BE2C (cell line): ENCODE data around the gene BRMS1L. TPM values are rescaled to one million over a fixed set of nuclear protein-coding genes. Genes with fewer than 3 reads are reported as not detected.
A peak's percentile ranks its signal among the peaks of the same experiment; 100 is the strongest.
"Not testable (repeated sequence)": the region's sequence is repeated elsewhere in the genome, so short reads cannot be mapped to it uniquely, and the experiment has no call there.

Source experiments
- DNase-seq: peaks from one replicate; pipeline ENCODE4 v3.0.0-alpha.2; 2020
- H3K27me3 ChIP-seq: fragments of 250-450 bp; sonication (Bioruptor Pico); 2 replicates; pipeline ENCODE4 v1.5.1; 2020; ENCODE audit warnings: mild to moderate bottlenecking
- H3K36me3 ChIP-seq: fragments of 250-450 bp; sonication (Bioruptor Pico); 2 replicates; pipeline ENCODE4 v1.5.1; 2020; ENCODE audit warnings: mild to moderate bottlenecking
- H3K4me1 ChIP-seq: fragments of 250-450 bp; sonication (Bioruptor Pico); 2 replicates; pipeline ENCODE4 v1.5.1; 2020
- H3K4me3 ChIP-seq: 2 replicates; pipeline ENCODE4 v1.5.1; 2011; ENCODE audit warnings: low read depth, low read length
- H3K9me3 ChIP-seq: fragments of 250-450 bp; sonication (Bioruptor Pico); 2 replicates; pipeline ENCODE4 v1.5.1; 2020
- polyA plus RNA-seq: library from polyadenylated mRNA; unstranded; fragments of >200 nt; gene quantifications from one replicate; pipeline ENCODE4 v1.2.1, GENCODE V29; 2012; ENCODE audit warnings: low read depth, missing spikeins; ENCODE audit not compliant: insufficient read length, insufficient read depth
- TF ChIP-seq, protein P1 (sequence below): IDR thresholded peaks from 2 replicates; pipeline ENCODE4 v1.5.1; 2012; ENCODE audit warnings: mild to moderate bottlenecking, low read depth, low read length

BRMS1L gene, protein sequence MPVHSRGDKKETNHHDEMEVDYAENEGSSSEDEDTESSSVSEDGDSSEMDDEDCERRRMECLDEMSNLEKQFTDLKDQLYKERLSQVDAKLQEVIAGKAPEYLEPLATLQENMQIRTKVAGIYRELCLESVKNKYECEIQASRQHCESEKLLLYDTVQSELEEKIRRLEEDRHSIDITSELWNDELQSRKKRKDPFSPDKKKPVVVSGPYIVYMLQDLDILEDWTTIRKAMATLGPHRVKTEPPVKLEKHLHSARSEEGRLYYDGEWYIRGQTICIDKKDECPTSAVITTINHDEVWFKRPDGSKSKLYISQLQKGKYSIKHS
- polyA plus RNA-seq = 10.7 TPM

DNA sequence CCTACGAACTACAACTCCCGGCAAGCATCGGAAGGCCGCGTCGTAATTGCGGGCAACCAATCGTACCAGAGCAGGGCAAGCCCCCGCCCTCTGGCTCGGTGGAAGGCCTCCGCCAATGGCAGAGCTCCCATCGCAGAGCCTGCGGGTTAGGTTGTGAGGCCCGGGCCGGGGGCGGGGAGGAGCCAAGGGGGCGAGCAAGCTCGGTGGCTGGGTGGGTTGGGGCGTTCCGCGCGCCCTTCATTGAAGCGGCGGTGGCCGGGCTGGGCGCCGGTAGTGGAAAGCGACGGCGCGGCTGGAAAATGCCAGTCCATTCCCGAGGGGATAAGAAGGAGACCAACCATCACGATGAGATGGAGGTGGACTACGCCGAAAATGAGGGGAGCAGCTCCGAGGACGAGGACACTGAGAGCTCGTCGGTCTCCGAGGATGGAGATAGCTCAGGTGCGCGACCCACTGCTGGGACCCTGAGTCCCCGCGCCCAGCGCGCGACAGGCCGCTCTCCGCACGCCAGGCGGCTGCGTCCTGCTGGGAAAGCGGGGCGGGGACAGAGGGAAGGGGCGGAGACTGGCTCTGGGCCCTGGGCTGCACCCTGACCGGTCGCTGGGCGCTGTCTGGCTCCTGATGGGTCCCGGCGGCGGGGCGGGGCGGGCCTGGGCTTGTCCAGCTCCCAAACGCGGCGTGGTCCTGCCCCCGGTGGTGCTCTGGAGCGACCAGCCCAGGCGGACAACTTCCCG, at the start of gene BRMS1L:
Gene BRMS1L, plus strand, starts transcription at position 121 of the 734 bp plus-strand sequence. Its CDS starts 179 bp downstream, at position 300.
- H3K36me3 ChIP-seq = no peaks in the 10 kb centered on the region
- DNase-seq = peak; percentile 100
- no peaks in the 10 kb centered on the region for H3K4me1 ChIP-seq
- no peaks in the 10 kb centered on the region for H3K27me3 ChIP-seq
- H3K4me3 ChIP-seq = peak within 1 kb of the TSS; percentile 99
- no peaks in the 10 kb centered on the region for H3K9me3 ChIP-seq
- TF ChIP-seq, protein P1, sequence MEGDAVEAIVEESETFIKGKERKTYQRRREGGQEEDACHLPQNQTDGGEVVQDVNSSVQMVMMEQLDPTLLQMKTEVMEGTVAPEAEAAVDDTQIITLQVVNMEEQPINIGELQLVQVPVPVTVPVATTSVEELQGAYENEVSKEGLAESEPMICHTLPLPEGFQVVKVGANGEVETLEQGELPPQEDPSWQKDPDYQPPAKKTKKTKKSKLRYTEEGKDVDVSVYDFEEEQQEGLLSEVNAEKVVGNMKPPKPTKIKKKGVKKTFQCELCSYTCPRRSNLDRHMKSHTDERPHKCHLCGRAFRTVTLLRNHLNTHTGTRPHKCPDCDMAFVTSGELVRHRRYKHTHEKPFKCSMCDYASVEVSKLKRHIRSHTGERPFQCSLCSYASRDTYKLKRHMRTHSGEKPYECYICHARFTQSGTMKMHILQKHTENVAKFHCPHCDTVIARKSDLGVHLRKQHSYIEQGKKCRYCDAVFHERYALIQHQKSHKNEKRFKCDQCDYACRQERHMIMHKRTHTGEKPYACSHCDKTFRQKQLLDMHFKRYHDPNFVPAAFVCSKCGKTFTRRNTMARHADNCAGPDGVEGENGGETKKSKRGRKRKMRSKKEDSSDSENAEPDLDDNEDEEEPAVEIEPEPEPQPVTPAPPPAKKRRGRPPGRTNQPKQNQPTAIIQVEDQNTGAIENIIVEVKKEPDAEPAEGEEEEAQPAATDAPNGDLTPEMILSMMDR = no peak

DNA sequence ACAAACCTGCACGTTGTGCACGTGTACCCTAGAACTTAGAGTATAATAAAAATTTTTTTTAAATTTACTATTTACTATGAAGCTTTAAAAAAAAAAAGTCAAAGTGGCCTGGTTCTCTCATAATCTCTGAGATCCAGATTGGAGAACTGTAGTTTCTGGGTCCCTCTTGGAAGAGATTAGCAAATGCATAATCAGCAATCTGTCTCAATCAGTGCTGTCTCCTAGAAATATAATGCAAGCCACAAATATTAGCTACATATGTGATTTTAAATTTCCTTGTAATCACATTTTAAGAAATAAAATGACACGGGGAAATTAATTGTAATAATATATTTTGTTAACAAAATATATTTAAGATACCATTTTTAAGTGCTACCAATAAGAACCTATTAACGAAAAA, 49.3 kb upstream of the BRMS1L start:
- no peaks in the 10 kb centered on the region; the same call in 1 of the 2 replicates for H3K36me3 ChIP-seq
- TF ChIP-seq, protein P1 = no peak
- no peaks in the 10 kb centered on the region for H3K9me3 ChIP-seq
- no peaks in the 10 kb centered on the region for H3K4me1 ChIP-seq
- DNase-seq = no peak
- H3K4me3 ChIP-seq = no peak overlapping the region
- no peaks in the 10 kb centered on the region for H3K27me3 ChIP-seq

DNA sequence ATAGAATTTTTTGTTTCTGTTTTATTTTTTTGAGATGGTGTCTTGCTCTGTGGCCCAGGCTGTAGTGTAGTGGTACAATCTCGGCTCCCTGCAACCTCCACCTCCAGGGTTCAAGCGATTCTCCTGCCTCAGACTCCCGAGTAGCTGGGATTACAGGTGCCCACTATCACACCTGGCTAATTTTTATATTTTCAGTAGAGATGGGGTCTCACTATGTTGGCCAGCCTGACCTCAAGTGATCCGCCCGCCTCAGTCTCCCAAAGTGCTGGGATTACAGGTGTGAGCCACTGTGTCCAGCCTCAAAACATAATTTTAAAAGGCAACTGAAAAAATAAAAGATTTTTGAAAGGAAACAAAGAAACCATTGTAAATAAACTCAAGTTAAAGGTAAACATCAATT, 48.6 kb upstream of the BRMS1L start:
- not testable (repeated sequence) for H3K27me3 ChIP-seq, DNase-seq, H3K4me3 ChIP-seq, H3K4me1 ChIP-seq, H3K36me3 ChIP-seq, H3K9me3 ChIP-seq

DNA sequence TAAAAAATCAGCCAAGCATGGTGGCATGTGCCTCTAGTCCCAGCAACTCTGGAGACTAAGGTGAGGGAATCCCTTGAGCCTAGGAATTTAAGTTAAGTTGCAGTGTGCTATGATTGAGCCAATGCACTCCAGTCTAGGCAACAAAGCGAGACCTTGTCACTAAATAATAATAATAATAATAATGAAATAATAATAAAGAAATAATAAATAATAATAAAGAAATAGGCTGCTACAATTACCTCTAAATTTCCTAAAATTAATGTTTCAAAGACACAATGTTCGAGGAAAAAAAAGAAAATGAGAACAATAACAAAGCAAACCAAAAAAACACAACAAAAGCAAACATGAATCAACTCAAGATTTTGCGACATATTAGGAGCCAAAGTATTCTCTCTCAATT, 46.8 kb upstream of the BRMS1L start:
- Histone ChIP-seq H3K9me3 (no peaks in the 10 kb centered on the region), H3K4me1 (no peaks in the 10 kb centered on the region), H3K27me3 (no peaks in the 10 kb centered on the region), H3K36me3 (no peaks in the 10 kb centered on the region; the same call in 1 of the 2 replicates), H3K4me3 (no peak overlapping the region)
- no peak for DNase-seq
- TF ChIP-seq, protein P1 = no peak

DNA sequence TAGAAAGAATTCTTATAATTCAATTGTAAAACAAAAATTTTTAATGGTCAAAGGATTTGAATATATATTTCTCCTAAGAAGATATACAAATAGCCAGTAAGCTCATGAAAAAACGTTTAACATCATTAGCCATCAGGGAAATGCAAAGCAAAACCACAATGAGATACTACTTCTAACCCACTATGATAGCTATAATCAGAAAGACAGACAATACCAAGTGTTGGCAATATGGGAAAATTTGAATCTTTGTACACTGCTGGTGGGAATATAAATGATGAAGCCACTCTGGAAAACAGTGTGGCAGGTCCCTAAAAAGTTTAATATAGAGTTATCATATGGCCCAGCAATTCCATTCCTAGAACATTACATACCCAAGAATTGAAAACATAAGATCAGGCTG, 42.4 kb upstream of the BRMS1L start:
- no peaks in the 10 kb centered on the region for H3K9me3 ChIP-seq
- no peaks in the 10 kb centered on the region for H3K27me3 ChIP-seq
- no peak overlapping the region for H3K4me3 ChIP-seq
- no peaks in the 10 kb centered on the region for H3K4me1 ChIP-seq
- TF ChIP-seq, protein P1 = no peak
- no peak for DNase-seq
- H3K36me3 ChIP-seq = no peaks in the 10 kb centered on the region

DNA sequence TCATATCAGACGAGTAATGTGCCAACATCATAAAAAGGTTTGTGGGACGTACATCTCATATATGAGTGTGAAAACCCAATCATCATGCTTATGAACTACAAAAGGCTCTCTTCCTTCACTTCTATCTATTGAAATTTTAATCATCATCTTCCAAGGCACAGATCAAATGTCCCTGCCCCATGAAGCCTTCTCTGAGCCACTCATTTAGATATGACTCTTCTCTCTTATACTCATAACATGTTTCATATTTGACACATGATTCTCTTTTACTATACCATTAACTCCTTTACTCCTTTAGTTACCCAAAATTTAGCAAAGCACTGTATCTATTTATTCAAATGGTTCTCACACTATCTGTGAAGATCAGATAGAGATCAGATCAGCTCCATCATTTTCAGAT, 39.3 kb upstream of the BRMS1L start:
- H3K4me1 ChIP-seq = no peaks in the 10 kb centered on the region
- no peaks in the 10 kb centered on the region for H3K27me3 ChIP-seq
- H3K4me3 ChIP-seq = no peak overlapping the region
- DNase-seq = no peak
- H3K9me3 ChIP-seq = no peaks in the 10 kb centered on the region
- no peaks in the 10 kb centered on the region for H3K36me3 ChIP-seq
- TF ChIP-seq, protein P1 = no peak
